Suppressor macrophage treated with lipopolysaccharide for 1 hour (primary cell): Measurements from ENCODE around the gene BIVM.

ENCODE experiments used
- DNase-seq, 3 donors: peaks; one replicate each; pipeline ENCODE4 v3.0.0-alpha.2; 2020 to 2022

BIVM gene

GRCh38 chr13:102845630-102846260 is 46.8 kb downstream of the BIVM start, which contains the start of gene ERCC5:
Gene ERCC5, plus strand, starts transcription at chr13:102846032. Its CDS starts 235 bp downstream, at chr13:102846267.
- peak; percentile 98 to 99 (median 99) for DNase-seq

GRCh38 chr13:102846261-102847015 is 47.5 kb downstream of the BIVM start:
- peak; percentile 66 to 73 (median 71) for DNase-seq

GRCh38 chr13:102847272-102848234 is 48.6 kb downstream of the BIVM start:
- peak; percentile 32 to 62 (median 60) for DNase-seq

GRCh38 chr13:102848956-102849355 is 50.0 kb downstream of the BIVM start:
- DNase-seq = no peak

- no peak for DNase-seq
These were observed 53.6 kb downstream of the BIVM start for GRCh38 chr13:102852556-102852955.

DNA sequence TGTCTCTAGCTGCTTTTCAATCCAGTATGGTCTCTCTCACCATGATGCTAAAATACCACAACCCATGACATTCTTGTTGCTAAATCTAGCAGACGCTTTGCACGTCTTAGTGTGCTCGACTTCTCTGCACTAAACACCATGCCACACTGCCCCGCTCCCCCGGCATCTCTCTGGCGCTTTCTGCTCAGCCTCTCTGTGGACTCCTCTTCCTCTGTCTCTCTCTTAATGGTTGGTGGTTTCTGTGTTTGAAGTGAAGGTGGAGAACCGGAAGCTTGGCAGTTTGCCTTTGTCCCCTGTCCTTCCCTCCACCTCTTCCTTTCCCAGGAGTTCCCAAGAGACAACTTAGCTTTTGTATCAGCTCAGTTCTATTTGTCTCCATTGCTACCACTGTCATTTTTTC is 55.8 kb downstream of the BIVM start:
- DNase-seq = no peak

GRCh38 chr13:102856557-102856956 is 57.6 kb downstream of the BIVM start:
- DNase-seq = no peak

- DNase-seq = no peak
These were observed 63.8 kb downstream of the BIVM start for GRCh38 chr13:102862624-102863210.

DNA sequence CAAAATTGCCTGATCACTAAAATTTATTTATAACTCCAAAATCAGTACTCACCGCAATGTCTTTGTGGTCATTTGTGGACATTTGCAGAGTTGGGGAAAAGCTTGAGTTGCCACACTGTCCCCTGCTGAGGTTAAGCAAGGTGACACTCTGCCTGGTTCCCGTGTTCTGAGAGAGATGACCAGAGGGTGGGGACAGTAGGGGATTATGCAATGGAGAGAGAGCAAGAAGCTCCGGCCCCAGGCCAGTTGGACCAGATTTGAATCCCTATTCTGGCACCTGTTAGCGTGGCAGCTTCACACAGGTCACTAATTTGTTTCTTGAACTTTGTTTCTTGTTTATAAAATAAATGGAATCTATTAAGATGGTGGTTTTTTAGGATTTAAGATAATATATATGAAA is 64.7 kb downstream of the BIVM start:
- DNase-seq = no peak

- no peak for DNase-seq
These were observed 69.5 kb downstream of the BIVM start for GRCh38 chr13:102868366-102868936.

DNA sequence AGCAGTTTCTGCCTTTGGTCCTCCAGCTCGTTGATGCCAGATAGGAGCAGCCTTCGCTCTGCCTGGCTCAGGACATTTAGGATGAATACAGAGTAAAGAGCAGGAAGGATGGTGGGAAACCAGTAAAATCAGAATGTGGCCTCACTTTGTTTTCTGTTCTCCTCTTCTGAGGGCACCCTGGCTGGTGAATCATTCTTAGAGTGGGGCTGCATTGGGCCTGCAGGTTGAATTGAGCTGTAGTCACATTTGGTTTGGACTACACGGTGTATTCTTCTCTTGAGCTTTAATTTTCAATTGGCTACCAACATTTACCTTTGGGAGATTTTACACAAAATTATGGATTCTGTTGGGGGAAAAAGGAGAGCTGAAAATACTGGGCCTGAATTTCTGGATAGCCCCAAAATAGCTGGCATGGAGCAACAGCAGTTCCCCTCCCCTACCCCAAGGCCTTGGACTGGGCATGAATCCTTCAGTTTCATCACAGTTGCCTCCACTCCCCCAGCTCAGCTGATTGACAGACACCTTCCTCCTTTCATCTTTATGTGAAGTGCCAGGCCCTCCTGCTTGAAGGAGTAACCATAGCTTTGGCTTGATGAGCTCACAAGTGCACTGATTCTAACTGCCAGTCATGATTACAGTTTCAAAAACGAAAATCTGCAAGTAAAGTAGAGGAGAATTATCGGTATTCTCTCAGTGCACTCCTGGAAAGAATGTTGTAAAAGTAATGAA is 71.2 kb downstream of the BIVM start:
- peak in 2 of 3 donors; percentile 7 to 10 for DNase-seq

DNA sequence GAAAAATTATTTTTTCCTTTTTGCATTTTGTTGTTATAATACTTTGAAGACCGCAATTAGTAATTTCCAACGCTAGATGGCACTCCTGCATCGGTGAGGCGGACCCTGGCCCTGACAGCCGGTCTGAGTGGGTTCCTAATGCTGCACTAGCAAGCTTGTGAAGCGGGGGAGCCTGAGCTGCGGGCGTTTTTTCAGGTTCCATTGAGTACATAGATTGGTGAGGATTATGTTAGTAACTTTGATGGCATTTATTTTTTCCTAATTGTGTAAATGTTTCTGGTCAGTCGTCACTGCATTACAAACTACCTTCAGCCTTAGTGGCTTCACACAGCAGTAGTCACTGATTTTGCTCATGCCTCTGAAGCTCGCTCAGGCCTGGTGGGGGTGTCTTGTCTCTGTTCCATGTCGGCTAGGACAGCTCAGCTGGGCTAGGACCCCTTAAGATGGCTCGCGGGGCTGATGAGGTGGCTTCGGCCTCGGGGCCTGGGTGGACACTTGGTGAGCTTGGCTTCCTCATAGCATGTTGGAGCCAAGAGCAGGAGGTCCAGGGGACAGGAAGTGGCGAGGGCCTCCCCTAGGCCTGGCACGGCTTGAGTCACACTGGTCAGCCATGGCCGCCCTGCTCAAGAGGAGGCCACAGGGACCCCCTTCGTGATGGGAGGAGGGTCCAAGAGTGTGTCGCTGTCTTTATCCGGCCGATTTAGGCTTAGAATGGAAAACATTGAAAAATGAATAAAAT is 71.9 kb downstream of the BIVM start:
- peak; percentile 63 to 68 (median 66) for DNase-seq

DNA sequence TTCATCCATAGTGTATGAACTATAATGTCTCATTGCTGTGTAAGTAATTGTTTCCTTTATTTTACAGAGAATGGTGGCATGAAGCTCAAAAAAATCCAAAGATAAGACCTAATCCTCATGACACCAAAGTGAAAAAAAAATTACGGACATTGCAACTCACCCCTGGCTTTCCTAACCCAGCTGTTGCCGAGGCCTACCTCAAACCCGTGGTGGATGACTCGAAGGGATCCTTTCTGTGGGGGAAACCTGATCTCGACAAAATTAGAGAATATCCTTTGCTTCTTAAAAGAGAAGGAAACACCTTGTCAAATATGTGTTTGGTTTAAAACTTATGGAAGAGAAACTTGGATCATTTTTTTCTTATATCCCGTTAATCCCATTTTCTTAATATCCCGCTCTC is 73.2 kb downstream of the BIVM start:
- no peak for DNase-seq

DNA sequence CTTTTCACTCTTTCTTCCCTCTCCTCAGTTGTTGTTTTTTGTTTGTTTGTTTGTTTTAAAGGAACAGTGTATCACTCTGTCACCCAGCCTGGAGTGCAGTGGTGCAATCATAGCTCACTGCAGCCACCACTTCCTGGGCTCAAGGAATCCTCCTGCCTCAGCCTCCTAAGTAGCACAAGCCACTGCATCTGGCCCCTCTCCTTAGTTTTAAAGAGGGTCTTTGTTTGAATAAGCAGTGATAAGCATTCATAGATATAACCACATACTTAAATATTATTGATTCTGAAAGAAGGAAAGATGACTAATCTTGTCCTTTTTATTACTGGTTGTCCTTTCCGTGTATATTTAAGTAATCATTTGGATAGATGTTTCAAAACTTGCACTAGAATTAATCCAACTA is 73.6 kb downstream of the BIVM start:
- no peak for DNase-seq

GRCh38 chr13:102873653-102874052 is 74.7 kb downstream of the BIVM start:
- DNase-seq = peak; percentile 32 to 50 (median 42)

- no peak for DNase-seq
These were observed 76.3 kb downstream of the BIVM start for GRCh38 chr13:102875256-102875655.

DNA sequence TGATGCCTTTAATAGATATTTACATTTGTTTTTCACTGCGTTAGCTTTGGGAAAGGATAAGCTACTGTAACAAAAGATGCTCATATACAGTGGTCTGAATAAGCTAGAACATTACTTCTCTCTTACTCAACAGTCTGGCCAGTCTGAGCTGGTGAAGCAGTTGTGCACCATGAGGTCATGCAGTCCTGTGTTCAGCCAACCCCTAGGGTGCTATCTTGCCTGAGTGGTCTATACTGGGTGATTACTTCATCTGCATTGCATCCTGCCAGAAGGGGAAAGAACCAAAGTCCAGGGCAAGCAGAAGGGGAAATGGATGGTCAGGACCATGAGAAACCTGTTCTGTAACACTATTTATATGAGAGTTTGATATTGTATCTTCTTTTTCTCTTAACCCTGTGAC is 78.4 kb downstream of the BIVM start:
- no peak for DNase-seq

DNA sequence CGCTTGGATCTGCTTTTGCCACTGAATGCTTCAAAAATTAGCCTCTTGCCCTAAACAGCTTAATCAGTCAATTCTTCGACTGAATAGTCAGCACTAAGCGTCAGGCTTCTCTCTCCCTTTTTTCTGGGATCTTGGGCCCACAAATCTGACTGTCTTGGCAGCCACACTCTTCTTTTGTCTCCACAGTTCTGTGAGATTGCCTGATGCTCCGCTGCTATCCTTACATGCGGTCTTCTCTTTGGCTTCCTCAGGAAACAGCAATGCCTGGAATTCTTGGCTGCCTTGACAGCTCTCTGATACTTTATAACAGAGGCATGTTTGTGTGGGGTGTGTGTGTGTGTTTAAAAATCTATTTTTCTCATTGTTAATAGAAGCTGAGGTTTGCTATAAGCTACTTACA is 79.6 kb downstream of the BIVM start:
- no peak for DNase-seq

GRCh38 chr13:102879793-102880499 is 81.0 kb downstream of the BIVM start:
- no peak for DNase-seq
